Adrenal gland (tissue), 12 donors: ENCODE data around the gene TAF6. TPM values are rescaled to one million over a fixed set of nuclear protein-coding genes. Genes with fewer than 3 reads are reported as not detected.

Experiments
- DNase-seq, 7 donors: peaks; one replicate each; pipeline ENCODE4 v3.0.0-alpha.2; 2019 to 2020
- H3K27ac ChIP-seq, 5 donors: fragments of 200-600 bp; sonication (generic) in 4 of 5; 1 replicate in 3 of 5; 2 replicates in 2 of 5; pipeline versions ENCODE4 v1.5.1 to v1.8.0; 2016 to 2020; ENCODE audit warnings: mild to moderate bottlenecking in 1 of 5
- H3K27me3 ChIP-seq: fragments of 200-600 bp; 2 replicates; pipeline ENCODE4 v1.8.0; 2021
- H3K36me3 ChIP-seq, 2 donors: fragments of 200-600 bp; replicated peaks in 1 of 2; 1 replicate in 1 of 2; 2 replicates in 1 of 2; pipeline versions ENCODE4 v1.5.1 to v1.8.0; 2018 to 2022
- H3K4me1 ChIP-seq, 2 donors: fragments of 200-600 bp; replicated peaks in 1 of 2; 1 replicate in 1 of 2; 2 replicates in 1 of 2; pipeline versions ENCODE4 v1.5.1 to v1.8.0; 2018 to 2021
- H3K4me3 ChIP-seq, 4 donors: fragments of 200-600 bp; sonication (generic) in 3 of 4; one replicate each; pipeline ENCODE4 v1.5.1; 2016 to 2018
- H3K9me3 ChIP-seq, 3 donors: fragments of 200-600 bp; sonication (generic) in 1 of 3; replicated peaks in 1 of 3; 1 replicate in 2 of 3; 2 replicates in 1 of 3; pipeline versions ENCODE4 v1.5.1 to v1.8.0; 2016 to 2021
- CTCF ChIP-seq, 6 experiments: fragments of 450-650 bp in 4 of 6; fragments of 200-600 bp in 2 of 6; sonication (generic) in 1 of 6; IDR thresholded peaks; 1 replicate in 5 of 6; 2 replicates in 1 of 6; pipeline versions ENCODE4 v1.5.1 to v1.8.0; 2016 to 2021; ENCODE audit warnings: antibody characterized with exemption in 6 of 6, mild to moderate bottlenecking in 2 of 6, moderate library complexity in 1 of 6
- POLR2A ChIP-seq, 2 donors: fragments of 450-650 bp; IDR thresholded peaks; one replicate each; pipeline ENCODE4 v1.6.1; 2017; ENCODE audit warnings: antibody characterized with exemption in 2 of 2, mild to moderate bottlenecking in 2 of 2, moderate library complexity in 1 of 2
- WGBS, 4 donors: extraction: QIAGEN DNeasy Blood & Tissue Kit in 2 of 4; methylation state at CpG; one replicate each; pipeline versions ENCODE4 v1.1.5 to v1.1.7; 2013 to 2017; 5-methylcytosine and 5-hydroxymethylcytosine counted together
- intact Hi-C, 2 donors: fragments of 100-400 bp; cut with DNase I; formaldehyde crosslinking; loops; one replicate each; pipeline versions ENCODE4 v1.14.1 to v1.15.0; 2022 to 2023
- polyA plus RNA-seq, 3 donors: library from polyadenylated mRNA; stranded (reverse); fragments of 200-250 nt in 2 of 3; fragments of 350-450 nt in 1 of 3; fragmentation: Illumina TruSeq in 1 of 3; extraction: RNeasy Lipid Tissue Mini Kit (QIAGEN cat#74804) in 1 of 3; gene quantifications; one replicate each; pipeline ENCODE4 v1.2.3, GENCODE V29; 2013 to 2014
- total RNA-seq, 9 donors: library from RNA; depleted of rRNA in 4 of 9; stranded (reverse); fragments of >200 nt in 4 of 9; fragments of 120-200 nt in 1 of 9; fragmentation: NEBNext Ultra II Directional in 1 of 9; extraction: Animal tissue kit (Norgen Biotek cat#: 25700) in 1 of 9; gene quantifications; one replicate each; pipeline versions ENCODE4 v1.1.0 to v1.2.4, GENCODE V29; 2013 to 2023
- donor health status: healthy with polysubstance abuse.
- donor health status: Bipolar disorder and iron deficiency.
- donor health status: DM: yes; HTN: yes; CAD: no.
- donor health status: DM: no; HTN: no; CAD: no.
- donor health status: DM: no; HTN: no; CAD: no.
- donor health status: DM: yes; HTN: yes; CAD: no.

TAF6 gene
- total and polyA plus RNA-seq, 12 donors: 16.0 to 141 (median 68.7) TPM

GRCh38 chr7:100106633-100107032 lies 12.5 kb downstream of the TAF6 start:
- WGBS, 4 donors: 81 to 89% (median 83%) methylated on average over 14 to 17 of the region's 17 CpGs
- Histone ChIP-seq H3K4me3 (no peak overlapping the region), H3K27ac (no peak overlapping the region), H3K27me3 (no peaks in the 10 kb centered on the region), H3K4me1 (peaks cover 4 to 6% of the 10 kb centered on the region in 2 donors), H3K9me3 (no peaks in the 10 kb centered on the region), H3K36me3 (peaks cover 0 to 57% of the 10 kb centered on the region in 2 donors)
- intact Hi-C loops: no loop called here
- DNase-seq: no peak
- TF ChIP-seq CTCF (IDR thresholded peaks at IDR 0.05): no peak
- TF ChIP-seq POLR2A (IDR thresholded peaks at IDR 0.05): no peak

- Histone ChIP-seq H3K9me3 (no peaks in the 10 kb centered on the region), H3K27me3 (no peaks in the 10 kb centered on the region), H3K4me3 (no peak overlapping the region), H3K36me3 (peaks cover 0 to 46% of the 10 kb centered on the region in 2 donors), H3K4me1 (peaks cover 4 to 6% of the 10 kb centered on the region in 2 donors), H3K27ac (no peak overlapping the region)
- intact Hi-C loops: no loop called here
- TF ChIP-seq CTCF (IDR thresholded peaks at IDR 0.05) (no peak), POLR2A (IDR thresholded peaks at IDR 0.05) (no peak)
- no peak for DNase-seq
- WGBS, 4 donors: 91 to 100% (median 94%) methylated on average over 3 to 4 of the region's 4 CpGs
Measured at GRCh38 chr7:100105534-100105933, 13.6 kb downstream of the TAF6 start.

GRCh38 chr7:100102950-100103840 lies 16.0 kb downstream of the TAF6 start:
- Histone ChIP-seq H3K27me3 (no peaks in the 10 kb centered on the region), H3K9me3 (no peaks in the 10 kb centered on the region), H3K27ac (no peak overlapping the region), H3K4me1 (peaks cover 13 to 14% of the 10 kb centered on the region in 2 donors), H3K36me3 (peaks cover 0 to 38% of the 10 kb centered on the region in 2 donors), H3K4me3 (no peak overlapping the region)
- intact Hi-C loops: no loop called here
- WGBS, 4 donors: 80 to 89% (median 86%) methylated on average over 14 to 17 of the region's 17 CpGs
- TF ChIP-seq POLR2A (IDR thresholded peaks at IDR 0.05) (no peak), CTCF (IDR thresholded peaks at IDR 0.05) (no peak)
- no peak for DNase-seq

GRCh38 chr7:100101016-100101862 lies 17.9 kb downstream of the TAF6 start, which contains the start of the genes AP4M1 and MCM7:
Gene AP4M1, plus strand, starts transcription at chr7:100101643. Its CDS starts 72 bp downstream, at chr7:100101715.
Gene MCM7, minus strand, starts transcription at chr7:100101397. Its CDS starts 103 bp downstream, at chr7:100101294.
- Histone ChIP-seq H3K27me3 (no peaks in the 10 kb centered on the region), H3K4me3 (peak within 1 kb of the TSS; percentile 69 to 89 (median 76)), H3K36me3 (peaks cover 0 to 38% of the 10 kb centered on the region in 2 donors), H3K9me3 (no peaks in the 10 kb centered on the region), H3K4me1 (peaks cover 13 to 14% of the 10 kb centered on the region in 2 donors), H3K27ac (peak within 1 kb of the TSS; percentile 76 to 97 (median 87))
- DNase-seq: peak; percentile 98 to 99 (median 99)
- WGBS, 4 donors: 0 to 4% (median 0%) methylated on average over 15 to 80 of the region's 80 CpGs
- peak in 1 of 2 donors; percentile 55 for TF ChIP-seq POLR2A (IDR thresholded peaks at IDR 0.05)
- TF ChIP-seq CTCF (IDR thresholded peaks at IDR 0.05): no peak
- intact Hi-C loops: no loop called here
